Non-pigmented ciliary epithelial cell (primary cell): Measurements from ENCODE around the gene LRIG1.

Experiments used
- DNase-seq: peaks from one replicate; pipeline ENCODE4 v3.0.0-alpha.2; 2010; ENCODE audit warnings: low read depth

LRIG1 gene

DNA sequence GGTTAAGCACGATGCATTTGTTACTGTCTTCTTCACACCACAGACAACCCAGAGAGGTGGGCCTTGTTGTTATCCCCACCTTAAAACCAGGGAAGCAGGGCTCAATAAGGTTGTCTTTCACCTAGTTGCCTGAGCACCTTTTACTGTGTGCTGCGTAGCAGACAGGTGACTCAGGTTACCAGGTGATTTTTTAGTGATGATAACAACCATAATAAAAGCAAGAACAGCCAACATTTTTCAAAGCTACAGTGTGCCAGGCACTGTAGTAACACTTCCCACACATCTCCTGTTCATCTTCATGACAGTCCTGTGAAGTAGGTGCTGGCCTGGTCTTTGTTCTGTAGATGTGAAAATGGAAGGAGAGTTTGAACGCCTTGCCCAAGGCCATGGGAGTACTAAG, 147.8 kb downstream of the LRIG1 start:
- no peak for DNase-seq

DNA sequence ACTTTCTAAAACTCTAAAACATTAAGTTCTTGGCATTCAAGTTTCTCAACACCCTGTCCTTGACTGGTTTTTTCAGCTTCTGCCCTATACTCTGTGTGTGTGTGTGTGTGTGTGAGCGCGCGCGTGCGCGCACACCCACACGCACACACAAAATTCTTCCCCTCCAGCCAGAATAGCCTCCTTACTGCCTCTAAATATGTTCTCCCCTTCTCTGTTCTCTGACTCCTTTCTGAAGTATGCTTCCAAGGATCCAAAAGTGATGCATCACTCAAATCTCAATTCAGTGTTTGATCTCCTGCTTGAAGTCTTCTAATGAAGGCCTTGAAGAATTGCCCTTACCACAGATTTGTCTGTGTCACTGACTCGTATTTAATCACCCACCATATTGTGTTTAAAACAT, 150.2 kb downstream of the LRIG1 start:
- DNase-seq = no peak

- no peak for DNase-seq
Measured at GRCh38 chr3:66348704-66349103, 152.1 kb downstream of the LRIG1 start.

DNA sequence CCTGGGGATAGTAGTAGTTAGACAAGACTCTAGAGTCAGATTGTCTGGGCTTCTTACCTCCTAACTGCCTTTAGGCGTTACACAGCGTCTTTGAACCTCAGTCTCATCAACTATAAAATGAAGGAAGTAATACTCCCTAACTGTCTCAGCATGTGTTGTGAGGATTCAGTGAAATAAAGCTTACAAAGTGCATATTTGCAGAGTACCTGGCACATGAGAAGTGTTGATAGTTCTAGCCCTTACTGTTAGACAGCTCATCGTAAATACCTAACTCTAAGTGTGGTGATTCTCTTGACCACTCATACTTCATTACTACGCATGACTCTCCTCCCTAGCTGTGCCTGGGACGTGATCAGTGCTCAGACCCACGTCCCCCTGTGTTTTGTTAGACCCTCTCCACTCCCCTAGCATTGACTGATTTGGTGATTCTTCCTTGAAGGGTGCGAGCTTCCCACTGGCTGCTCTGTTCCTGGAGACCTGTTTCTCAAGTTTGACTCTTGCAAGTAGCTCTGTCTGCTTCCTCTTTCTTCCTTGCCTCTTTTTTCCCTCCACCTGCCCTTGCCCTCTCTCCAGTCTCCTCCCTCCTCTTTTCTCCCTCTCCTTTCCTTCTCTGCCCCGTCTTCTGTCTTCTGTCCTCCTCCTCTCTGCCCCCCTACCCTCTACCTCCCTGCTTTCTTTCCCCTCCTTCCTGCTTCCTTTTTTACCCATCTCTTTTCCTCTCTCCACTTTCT, 155.8 kb downstream of the LRIG1 start:
- DNase-seq = no peak

- DNase-seq = no peak
Measured at GRCh38 chr3:66344391-66344811, 156.4 kb downstream of the LRIG1 start.

GRCh38 chr3:66342717-66343356, 158.0 kb downstream of the LRIG1 start:
- no peak for DNase-seq

GRCh38 chr3:66338927-66339326, 161.9 kb downstream of the LRIG1 start:
- no peak for DNase-seq

- DNase-seq = no peak
Measured at GRCh38 chr3:66336333-66336766, 164.5 kb downstream of the LRIG1 start.

- DNase-seq = no peak
Measured at GRCh38 chr3:66335671-66336070, 165.2 kb downstream of the LRIG1 start.
